CD8-positive, alpha-beta memory T cell (primary cell): ENCODE results near the gene AQP1. TPM values are rescaled to one million over a fixed set of nuclear protein-coding genes. Genes with fewer than 3 reads are reported as not detected.

Experiments
- CTCF ChIA-PET: fragments of 350-600 bp; sonication (Branson Sonifier 250); formaldehyde crosslinking; loops from one replicate; lab custom pipeline; 2021; ENCODE audit warnings: antibody characterized with exemption; lab: Charles Lee
- POLR2A ChIA-PET: fragments of 350-600 bp; sonication (Branson Sonifier 250); formaldehyde crosslinking; loops from one replicate; lab custom pipeline; 2021; ENCODE audit warnings: antibody characterized with exemption; lab: Charles Lee
- DNase-seq, 5 donors: peaks; one replicate each; pipeline versions ENCODE4 v3.0.0 to v3.0.0-alpha.2; 2020 to 2022; ENCODE audit warnings: mixed read lengths in 1 of 5
- H3K27ac ChIP-seq: one replicate; pipeline ENCODE4 v1.7.0; 2013; ENCODE audit warnings: low read depth, mild to moderate bottlenecking, low read length, moderate library complexity
- H3K27me3 ChIP-seq: 2 replicates; pipeline ENCODE4 v1.7.0; 2013; ENCODE audit warnings: low read length, mild to moderate bottlenecking; ENCODE audit not compliant: insufficient read depth, poor library complexity, severe bottlenecking
- H3K36me3 ChIP-seq: 2 replicates; pipeline ENCODE4 v1.7.0; 2013; ENCODE audit warnings: mild to moderate bottlenecking, low read length, moderate library complexity; ENCODE audit not compliant: insufficient read depth
- H3K4me1 ChIP-seq: 2 replicates; pipeline ENCODE4 v1.7.0; 2013; ENCODE audit warnings: mild to moderate bottlenecking, low read length, moderate library complexity; ENCODE audit not compliant: insufficient read depth
- H3K4me3 ChIP-seq: 2 replicates; pipeline ENCODE4 v1.7.0; 2013; ENCODE audit warnings: mild to moderate bottlenecking, low read length
- H3K9me3 ChIP-seq: 2 replicates; pipeline ENCODE4 v1.7.0; 2013; ENCODE audit warnings: mild to moderate bottlenecking, low read length
- H3K27ac Mint-ChIP-seq, 8 donors: one replicate each; pipeline ENCODE4 v1.8.0; 2020 to 2021; ENCODE audit warnings: mixed read lengths in 8 of 8, mild to moderate bottlenecking in 6 of 8, inconsistent platforms in 3 of 8, moderate library complexity in 3 of 8
- H3K27me3 Mint-ChIP-seq, 2 donors: one replicate each; pipeline ENCODE4 v1.8.0; 2020 to 2021; ENCODE audit warnings: mixed read lengths in 2 of 2, mild to moderate bottlenecking in 1 of 2, moderate library complexity in 1 of 2
- H3K36me3 Mint-ChIP-seq, 3 donors: one replicate each; pipeline ENCODE4 v1.8.0; 2020 to 2021; ENCODE audit warnings: mixed read lengths in 3 of 3, inconsistent platforms in 1 of 3, mild to moderate bottlenecking in 1 of 3
- H3K4me1 Mint-ChIP-seq, 3 donors: one replicate each; pipeline ENCODE4 v1.8.0; 2020 to 2021; ENCODE audit warnings: mixed read lengths in 3 of 3, inconsistent platforms in 1 of 3, mild to moderate bottlenecking in 1 of 3
- H3K4me3 Mint-ChIP-seq, 7 donors: one replicate each; pipeline ENCODE4 v1.8.0; 2020 to 2021; ENCODE audit warnings: mixed read lengths in 7 of 7, mild to moderate bottlenecking in 6 of 7, moderate library complexity in 4 of 7, inconsistent platforms in 2 of 7
- H3K9me3 Mint-ChIP-seq, 5 donors: one replicate each; pipeline ENCODE4 v1.8.0; 2020 to 2022; ENCODE audit warnings: mixed read lengths in 5 of 5, mild to moderate bottlenecking in 3 of 5, moderate library complexity in 2 of 5, inconsistent platforms in 1 of 5
- polyA plus RNA-seq: library from polyadenylated mRNA; unstranded; fragments of 300-500 nt; fragmentation: Illumina TruSeq; gene quantifications from one replicate; pipeline ENCODE4 v1.2.3, GENCODE V29; 2021
- total RNA-seq, 2 experiments: library from RNA; stranded (reverse); gene quantifications; one replicate each; pipeline ENCODE4 v1.2.3, GENCODE V29; 2021

AQP1 gene
- total and polyA plus RNA-seq, 3 experiments from 2014 or later, result 0.13 to 0.15 TPM; not detected in 1

DNA sequence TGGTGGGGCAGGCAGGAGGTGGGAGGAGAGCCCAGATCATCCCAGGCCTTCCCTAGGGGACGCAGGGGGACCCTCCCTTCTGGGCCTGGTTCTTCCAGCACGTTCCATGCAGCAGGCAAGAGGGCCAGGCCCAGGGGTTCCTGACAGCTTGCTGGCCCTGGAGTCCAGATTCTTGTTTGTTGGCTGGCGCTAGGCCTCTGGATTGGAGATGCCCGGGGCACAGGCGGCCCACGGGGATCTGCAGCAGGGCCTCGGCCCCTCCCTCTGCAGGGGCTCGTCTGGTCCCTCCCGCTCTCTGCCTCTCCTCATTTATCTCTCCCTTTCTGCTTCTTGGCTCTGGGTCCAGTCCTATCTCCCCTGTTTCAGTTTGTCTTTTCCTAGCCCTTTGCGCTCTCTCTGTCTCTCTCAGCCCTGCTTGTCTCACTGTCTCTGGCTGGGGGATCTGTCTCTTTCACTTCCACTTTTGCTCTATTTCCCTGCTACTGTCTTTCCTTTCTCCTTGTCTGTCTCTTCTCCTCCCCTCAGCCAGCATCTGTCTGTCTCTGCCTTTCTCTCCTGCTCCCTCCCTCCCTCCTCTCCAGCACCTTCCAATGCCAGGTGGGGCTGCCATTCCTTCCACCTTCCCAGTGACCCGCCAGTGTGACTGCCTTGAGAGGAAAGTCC, 1.1 kb upstream of the AQP1 start:
- H3K36me3 Mint-ChIP-seq, result no peaks in the 10 kb centered on the region
- H3K27ac Mint-ChIP-seq, result no peak overlapping the region
- Histone ChIP-seq H3K36me3 (no peaks in the 10 kb centered on the region), H3K4me3 (no peak overlapping the region), H3K27me3 (no peaks in the 10 kb centered on the region), H3K9me3 (no peaks in the 10 kb centered on the region), H3K4me1 (no peaks in the 10 kb centered on the region), H3K27ac (no peak overlapping the region)
- no peaks in the 10 kb centered on the region for H3K4me1 Mint-ChIP-seq
- POLR2A ChIA-PET, result no interaction called here
- CTCF ChIA-PET, result no interaction called here
- no peaks in the 10 kb centered on the region for H3K9me3 Mint-ChIP-seq
- DNase-seq, result no peak
- no peak overlapping the region for H3K4me3 Mint-ChIP-seq
- H3K27me3 Mint-ChIP-seq, result no peaks in the 10 kb centered on the region

DNA sequence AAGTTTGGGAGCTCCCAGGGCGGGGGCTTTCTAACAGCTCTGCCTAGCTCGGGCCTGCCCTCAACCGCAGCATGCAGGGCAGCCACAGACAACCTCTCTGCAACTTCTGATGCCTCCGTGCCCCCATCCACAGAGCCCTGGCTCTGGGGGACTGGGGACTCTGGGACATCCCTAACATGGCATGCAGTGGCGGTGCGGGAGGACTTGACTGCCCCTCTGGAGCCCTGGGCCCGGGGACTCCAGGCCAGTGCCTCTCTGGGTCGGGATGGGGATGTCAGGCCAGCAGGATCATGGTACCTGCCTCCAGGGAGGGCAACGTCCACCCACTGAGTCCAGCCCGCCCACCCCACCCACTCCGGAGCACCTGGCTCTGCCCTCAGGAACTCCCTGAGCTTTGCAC, 520 bp upstream of the AQP1 start:
- no peaks in the 10 kb centered on the region for H3K9me3 Mint-ChIP-seq
- Histone ChIP-seq H3K27ac (no peak overlapping the region), H3K27me3 (no peaks in the 10 kb centered on the region), H3K36me3 (no peaks in the 10 kb centered on the region), H3K4me3 (no peak overlapping the region), H3K4me1 (no peaks in the 10 kb centered on the region), H3K9me3 (no peaks in the 10 kb centered on the region)
- H3K4me1 Mint-ChIP-seq, result no peaks in the 10 kb centered on the region
- ChIA-PET POLR2A (no interaction called here), CTCF (no interaction called here)
- H3K27me3 Mint-ChIP-seq, result no peaks in the 10 kb centered on the region
- peak overlapping the region in 1 of 8 donors; percentile 19 for H3K27ac Mint-ChIP-seq
- DNase-seq, result no peak
- H3K36me3 Mint-ChIP-seq, result no peaks in the 10 kb centered on the region
- no peak overlapping the region for H3K4me3 Mint-ChIP-seq

DNA sequence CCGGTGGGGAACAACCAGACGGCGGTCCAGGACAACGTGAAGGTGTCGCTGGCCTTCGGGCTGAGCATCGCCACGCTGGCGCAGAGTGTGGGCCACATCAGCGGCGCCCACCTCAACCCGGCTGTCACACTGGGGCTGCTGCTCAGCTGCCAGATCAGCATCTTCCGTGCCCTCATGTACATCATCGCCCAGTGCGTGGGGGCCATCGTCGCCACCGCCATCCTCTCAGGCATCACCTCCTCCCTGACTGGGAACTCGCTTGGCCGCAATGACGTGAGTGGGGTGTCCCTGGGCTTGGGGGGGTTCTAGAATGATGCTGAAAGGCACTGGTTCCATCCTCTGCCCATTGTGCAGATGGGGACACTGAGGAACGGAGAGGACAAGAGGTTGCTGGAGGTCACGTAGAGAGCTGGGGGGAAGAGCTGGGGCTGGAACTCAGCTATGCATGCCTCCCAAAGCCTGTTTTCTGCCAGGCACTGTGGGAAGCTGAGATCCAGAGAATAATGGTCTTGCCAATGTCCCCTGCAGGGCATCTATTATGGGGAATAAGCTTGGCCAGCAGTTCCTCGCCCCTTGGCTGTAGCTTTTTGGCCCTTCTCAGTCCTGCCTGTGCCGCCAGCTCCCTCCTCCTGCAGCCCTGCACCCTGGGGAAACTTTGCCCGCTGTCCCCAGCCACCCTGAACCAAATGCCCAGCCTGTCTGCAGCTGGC, 523 bp downstream of the AQP1 start:
- Histone ChIP-seq H3K4me3 (no peak overlapping the region), H3K27ac (no peak overlapping the region), H3K36me3 (no peaks in the 10 kb centered on the region), H3K27me3 (no peaks in the 10 kb centered on the region), H3K9me3 (no peaks in the 10 kb centered on the region), H3K4me1 (no peaks in the 10 kb centered on the region)
- H3K27ac Mint-ChIP-seq, result no peak overlapping the region
- POLR2A ChIA-PET, result no interaction called here
- no peaks in the 10 kb centered on the region for H3K4me1 Mint-ChIP-seq
- H3K9me3 Mint-ChIP-seq, result no peaks in the 10 kb centered on the region
- H3K36me3 Mint-ChIP-seq, result no peaks in the 10 kb centered on the region
- no peak for DNase-seq
- no peak overlapping the region for H3K4me3 Mint-ChIP-seq
- CTCF ChIA-PET, result no interaction called here
- no peaks in the 10 kb centered on the region for H3K27me3 Mint-ChIP-seq

DNA sequence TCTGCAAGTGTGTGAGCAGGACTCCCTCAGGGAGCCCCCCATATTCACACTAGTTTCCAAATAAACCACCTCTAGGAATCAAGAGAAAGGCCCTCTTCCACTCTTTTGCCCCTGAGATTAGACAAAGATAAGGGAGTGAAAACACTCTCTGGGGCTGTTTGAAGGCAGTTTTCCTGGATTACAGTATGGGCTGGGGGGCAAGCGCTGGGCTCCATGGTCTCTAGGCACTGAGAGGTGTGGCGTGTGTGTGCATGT, 1.0 kb downstream of the AQP1 start:
- H3K9me3 ChIP-seq, result no peaks in the 10 kb centered on the region
- Mint-ChIP-seq H3K4me1 (no peaks in the 10 kb centered on the region), H3K27ac (peak overlapping the region in 1 of 8 donors; percentile 43), H3K27me3 (no peaks in the 10 kb centered on the region), H3K4me3 (peak overlapping the region in 1 of 7 donors; percentile 44), H3K36me3 (no peaks in the 10 kb centered on the region), H3K9me3 (no peaks in the 10 kb centered on the region)
- no peak overlapping the region for H3K27ac ChIP-seq
- no peak overlapping the region for H3K4me3 ChIP-seq
- H3K27me3 ChIP-seq, result no peaks in the 10 kb centered on the region
- DNase-seq, result no peak
- H3K4me1 ChIP-seq, result no peaks in the 10 kb centered on the region
- ChIA-PET POLR2A (no interaction called here), CTCF (no interaction called here)
- H3K36me3 ChIP-seq, result no peaks in the 10 kb centered on the region

- no peak overlapping the region for H3K27ac ChIP-seq
- no peaks in the 10 kb centered on the region for H3K27me3 ChIP-seq
- no peaks in the 10 kb centered on the region for H3K9me3 ChIP-seq
- H3K36me3 ChIP-seq, result no peaks in the 10 kb centered on the region
- H3K27ac Mint-ChIP-seq, result peak overlapping the region in 1 of 8 donors; percentile 43
- H3K27me3 Mint-ChIP-seq, result no peaks in the 10 kb centered on the region
- ChIA-PET CTCF (no interaction called here), POLR2A (no interaction called here)
- H3K9me3 Mint-ChIP-seq, result no peaks in the 10 kb centered on the region
- H3K4me1 ChIP-seq, result no peaks in the 10 kb centered on the region
- no peaks in the 10 kb centered on the region for H3K36me3 Mint-ChIP-seq
- H3K4me3 ChIP-seq, result no peak overlapping the region
- no peaks in the 10 kb centered on the region for H3K4me1 Mint-ChIP-seq
- DNase-seq, result no peak
- H3K4me3 Mint-ChIP-seq, result peak overlapping the region in 1 of 7 donors; percentile 44
These were observed 1.5 kb downstream of the AQP1 start for GRCh38 chr7:30912986-30913811.

DNA sequence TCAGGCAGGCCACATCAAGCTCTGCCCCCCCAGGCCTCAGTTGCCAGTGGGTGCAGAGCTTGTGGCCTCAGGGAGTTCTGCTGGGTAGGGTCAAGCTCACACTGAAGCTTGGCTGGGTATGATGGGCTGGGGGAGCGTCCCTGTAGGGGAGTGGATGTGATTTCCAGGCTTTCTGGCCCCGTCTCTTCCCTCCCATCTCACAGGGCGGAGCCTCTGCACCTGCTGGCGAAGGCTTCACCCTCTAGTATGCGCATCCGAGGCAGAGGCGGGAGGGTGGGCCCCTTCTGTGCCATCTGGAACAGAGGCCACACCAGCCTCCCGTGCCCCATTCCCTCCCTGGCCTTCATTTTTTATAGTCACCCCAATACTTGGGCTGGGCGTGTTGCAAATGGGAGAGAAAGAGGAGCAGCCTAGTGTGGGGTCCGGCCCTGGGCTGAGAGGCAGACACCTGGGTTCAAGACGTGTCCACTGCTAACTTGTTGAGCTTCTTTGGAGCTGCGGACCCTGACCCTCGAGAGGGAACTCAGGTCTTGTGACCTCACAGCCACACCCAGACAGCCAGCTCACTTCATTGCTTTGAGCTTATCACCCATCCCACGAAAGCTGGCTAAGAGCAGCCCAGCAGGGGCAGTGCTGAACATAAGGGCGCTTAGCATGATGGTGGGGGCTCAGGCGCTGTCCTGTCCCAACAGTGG, 2.3 kb downstream of the AQP1 start:
- CTCF ChIA-PET, result no interaction called here

DNA sequence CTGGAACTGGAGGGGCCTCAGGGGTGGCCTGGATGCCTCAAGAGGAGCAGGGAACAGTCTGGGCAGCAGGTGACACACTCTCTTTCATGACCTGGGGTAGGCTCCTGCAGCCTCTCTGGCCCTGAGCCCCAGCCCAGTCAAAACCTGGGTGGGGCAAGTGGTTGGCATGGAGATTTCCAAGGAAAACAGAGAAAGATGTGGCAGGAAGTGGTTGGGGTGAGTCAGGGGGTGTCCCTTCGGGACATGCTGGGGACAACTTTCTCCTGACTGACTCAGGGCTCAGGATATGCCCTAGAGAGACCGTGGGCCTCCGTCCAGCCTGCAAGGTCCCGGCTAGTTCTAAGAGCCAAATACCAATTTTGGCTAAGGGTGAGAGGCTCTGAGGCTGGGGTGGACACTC, 2.9 kb downstream of the AQP1 start:
- Mint-ChIP-seq H3K27ac (no peak overlapping the region), H3K9me3 (no peaks in the 10 kb centered on the region), H3K4me3 (no peak overlapping the region), H3K4me1 (no peaks in the 10 kb centered on the region), H3K36me3 (no peaks in the 10 kb centered on the region), H3K27me3 (peaks cover 0 to 2% of the 10 kb centered on the region in 2 donors)
- no peak overlapping the region for H3K4me3 ChIP-seq
- DNase-seq, result no peak
- ChIA-PET CTCF (no interaction called here), POLR2A (no interaction called here)
- H3K4me1 ChIP-seq, result no peaks in the 10 kb centered on the region
- no peaks in the 10 kb centered on the region for H3K36me3 ChIP-seq
- no peaks in the 10 kb centered on the region for H3K27me3 ChIP-seq
- no peak overlapping the region for H3K27ac ChIP-seq
- H3K9me3 ChIP-seq, result no peaks in the 10 kb centered on the region

More for the DNA sequence above, 2.3 kb downstream of the AQP1 start:
- no peak overlapping the region for H3K27ac ChIP-seq
- H3K36me3 ChIP-seq, result no peaks in the 10 kb centered on the region
- POLR2A ChIA-PET, result no interaction called here
- no peaks in the 10 kb centered on the region for H3K9me3 Mint-ChIP-seq
- no peaks in the 10 kb centered on the region for H3K36me3 Mint-ChIP-seq
- peaks cover 0 to under 1% of the 10 kb centered on the region in 2 donors for H3K27me3 Mint-ChIP-seq
- no peak for DNase-seq
- no peak overlapping the region for H3K4me3 ChIP-seq
- no peak overlapping the region for H3K27ac Mint-ChIP-seq
- H3K9me3 ChIP-seq, result no peaks in the 10 kb centered on the region
- H3K4me1 ChIP-seq, result no peaks in the 10 kb centered on the region
- H3K27me3 ChIP-seq, result no peaks in the 10 kb centered on the region
- peak overlapping the region in 1 of 7 donors; percentile 79 for H3K4me3 Mint-ChIP-seq
- H3K4me1 Mint-ChIP-seq, result no peaks in the 10 kb centered on the region
